K562 (cell line): ENCODE measurements around the gene RABL3. TPM values are rescaled to one million over a fixed set of nuclear protein-coding genes. Genes with fewer than 3 reads are reported as not detected.

Experiments used
- BACH1 ChIP-seq: fragments of 200-800 bp; sonication (Bioruptor generic); IDR thresholded peaks from 2 replicates; pipeline ENCODE4 v1.6.1; 2016; ENCODE audit warnings: missing genetic modification characterization, missing compliant biosample characterization
- CBX2 ChIP-seq: fragments of 200-600 bp; sonication (generic); IDR thresholded peaks from one replicate; pipeline ENCODE4 v1.6.1; 2012; ENCODE audit warnings: mild to moderate bottlenecking, low read length, inconsistent platforms; ENCODE audit not compliant: insufficient read depth, poor library complexity, severe bottlenecking
- EGR1 ChIP-seq: fragments of 450-650 bp; conservative IDR thresholded peaks from 2 replicates; pipeline ENCODE4 v1.6.1; 2017; ENCODE audit warnings: mild to moderate bottlenecking
- HDAC1 ChIP-seq, 2 experiments: fragments of 450-650 bp; IDR thresholded peaks; 2 replicates each; pipeline ENCODE4 v1.6.1; 2016 to 2017; ENCODE audit warnings: inconsistent platforms in 1 of 2, mild to moderate bottlenecking in 1 of 2, moderate library complexity in 1 of 2
- KLF10 ChIP-seq: fragments of 250-450 bp; sonication (Bioruptor Pico); IDR thresholded peaks from 2 replicates; pipeline ENCODE4 v1.6.1; 2021; ENCODE audit warnings: matching md5 sums
- MED1 ChIP-seq: sonication (generic); formaldehyde crosslinking; IDR thresholded peaks from 2 replicates; pipeline ENCODE4 v1.8.1; 2023; ENCODE audit warnings: missing genetic modification reagents, borderline replicate concordance
- NELFE ChIP-seq: IDR thresholded peaks from 2 replicates; pipeline ENCODE4 v1.6.1; 2011; ENCODE audit warnings: mild to moderate bottlenecking; ENCODE audit not compliant: insufficient read depth, insufficient read length
- NFYB ChIP-seq: IDR thresholded peaks from 2 replicates; pipeline ENCODE4 v1.6.1; 2011; ENCODE audit warnings: mild to moderate bottlenecking, moderate library complexity; ENCODE audit not compliant: insufficient read length; ENCODE audit errors: extremely low read depth
- RB1 ChIP-seq: fragments of 450-650 bp; IDR thresholded peaks from 2 replicates; pipeline ENCODE4 v1.6.1; 2017; ENCODE audit warnings: low read depth, mild to moderate bottlenecking
- TAF9B ChIP-seq: fragments of 450-650 bp; IDR thresholded peaks from 2 replicates; pipeline ENCODE4 v1.6.1; 2018; ENCODE audit warnings: mild to moderate bottlenecking; ENCODE audit not compliant: partially characterized antibody
- XRCC5 ChIP-seq: fragments of 200-400 bp; formaldehyde crosslinking; IDR thresholded peaks from 2 replicates; pipeline ENCODE4 v1.6.1; 2017; ENCODE audit warnings: low read depth, mild to moderate bottlenecking, low read length
- ZNF586 ChIP-seq: fragments of 450-650 bp; formaldehyde crosslinking; conservative IDR thresholded peaks from 2 replicates; pipeline ENCODE4 v1.4.0; 2020; ENCODE audit warnings: mild to moderate bottlenecking, moderate library complexity
- polyA plus RNA-seq, 8 experiments: library from polyadenylated mRNA; depleted of rRNA in 4 of 8; stranded (reverse) in 5 of 8; unstranded in 3 of 8; fragments of >200 nt; fragmentation: Nextera tagmentation in 2 of 8; fragmentation: Illumina TruSeq in 1 of 8; extraction: Ambion mirVana in 2 of 8; extraction: Trizol in 1 of 8; gene quantifications; 2 replicates each; pipeline versions ENCODE4 v1.2.1 to v1.2.3, GENCODE V29; 2011 to 2014; ENCODE audit warnings: inconsistent platforms in 1 of 8, missing spikeins in 1 of 8
- total RNA-seq, 7 experiments: library from RNA; depleted of rRNA in 6 of 7; stranded (reverse); fragments of >200 nt in 6 of 7; fragmentation: Illumina TruSeq in 2 of 7; extraction: Trizol in 2 of 7; gene quantifications; 2 replicates each; pipeline versions ENCODE4 v1.2.1 to v1.2.3, GENCODE V29; 2011 to 2021; ENCODE audit warnings: low replicate concordance in 1 of 7
- TF ChIP-seq, protein P1 (sequence below): fragments of 250-450 bp; sonication (Bioruptor Pico); IDR thresholded peaks from 2 replicates; pipeline ENCODE4 v1.8.0; 2022; ENCODE audit warnings: moderate library complexity, mild to moderate bottlenecking, inconsistent platforms
- TF ChIP-seq, protein P2 (sequence below), 2 experiments: fragments of 450-650 bp; IDR thresholded peaks; 2 replicates each; pipeline ENCODE4 v1.6.1; 2016; ENCODE audit warnings: mild to moderate bottlenecking in 2 of 2, borderline replicate concordance in 1 of 2, low read depth in 1 of 2, moderate library complexity in 1 of 2
- TF ChIP-seq, protein P3 (sequence below): IDR thresholded peaks from 2 replicates; pipeline ENCODE4 v1.6.1; 2011; ENCODE audit warnings: borderline replicate concordance, low read depth, mild to moderate bottlenecking, moderate library complexity, low read length; ENCODE audit not compliant: insufficient read depth, poor library complexity, severe bottlenecking

The RABL3 gene
- total and polyA plus RNA-seq, 9 of the 15 experiments (the other 6 are each of a cell fraction or from before 2014, with no cell fraction given): 6.5 to 30.7 (median 12.3) TPM

DNA sequence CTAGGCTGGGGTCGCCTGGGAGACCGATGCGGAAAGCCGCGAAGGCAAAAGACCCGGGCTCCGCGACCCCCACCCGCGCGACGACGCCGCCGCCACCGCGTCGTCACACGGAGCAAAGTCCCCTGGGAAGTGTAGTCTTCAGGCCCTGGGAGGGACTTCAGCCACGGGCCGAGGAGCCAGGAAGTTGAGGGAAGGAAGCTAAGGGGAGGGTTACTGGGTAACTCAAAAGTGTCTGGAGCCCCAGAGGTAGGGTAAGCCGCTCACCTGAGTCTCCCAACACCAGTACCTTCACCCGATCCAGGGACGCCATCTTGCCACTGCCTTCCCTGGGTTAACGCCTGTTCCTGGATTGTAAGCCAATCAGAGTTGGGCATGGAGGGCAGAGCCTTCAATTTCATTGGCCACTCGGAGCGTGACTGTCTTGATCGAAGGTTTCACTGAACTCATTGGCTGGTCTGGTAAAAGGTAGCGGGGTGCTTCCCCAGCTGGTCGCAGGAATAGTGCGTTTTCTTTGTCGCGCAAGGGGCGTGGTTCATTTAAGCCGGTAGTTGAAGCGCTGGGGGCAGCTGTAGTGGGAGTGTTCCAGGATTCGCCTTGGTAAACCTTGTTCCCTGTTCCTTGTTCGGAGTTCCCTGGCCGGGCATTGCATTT is at the start of gene RABL3, which contains the start of gene GTF2E1 (continued):
- TF ChIP-seq KLF10 (CRISPR knock-in tag) (no peak), NFYB (peak; percentile 81), EGR1 (no peak), ZNF586 (CRISPR knock-in tag) (no peak), BACH1 (tag) (no peak), HDAC1 (IDR thresholded peaks at IDR 0.05) (no peak; a peak in 1 of 4 replicates), XRCC5 (no peak), CBX2 (no peak), TAF9B (peak; percentile 59), RB1 (0 out of 2 replicates have a peak, but pooled peaks have one; percentile 9), NELFE (no peak), MED1 (CRISPR knock-in tag) (no peak)
- TF ChIP-seq, protein P1, sequence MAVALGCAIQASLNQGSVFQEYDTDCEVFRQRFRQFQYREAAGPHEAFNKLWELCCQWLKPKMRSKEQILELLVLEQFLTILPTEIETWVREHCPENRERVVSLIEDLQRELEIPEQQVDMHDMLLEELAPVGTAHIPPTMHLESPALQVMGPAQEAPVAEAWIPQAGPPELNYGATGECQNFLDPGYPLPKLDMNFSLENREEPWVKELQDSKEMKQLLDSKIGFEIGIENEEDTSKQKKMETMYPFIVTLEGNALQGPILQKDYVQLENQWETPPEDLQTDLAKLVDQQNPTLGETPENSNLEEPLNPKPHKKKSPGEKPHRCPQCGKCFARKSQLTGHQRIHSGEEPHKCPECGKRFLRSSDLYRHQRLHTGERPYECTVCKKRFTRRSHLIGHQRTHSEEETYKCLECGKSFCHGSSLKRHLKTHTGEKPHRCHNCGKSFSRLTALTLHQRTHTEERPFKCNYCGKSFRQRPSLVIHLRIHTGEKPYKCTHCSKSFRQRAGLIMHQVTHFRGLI (CRISPR knock-in tag): no peak
- TF ChIP-seq, protein P2, sequence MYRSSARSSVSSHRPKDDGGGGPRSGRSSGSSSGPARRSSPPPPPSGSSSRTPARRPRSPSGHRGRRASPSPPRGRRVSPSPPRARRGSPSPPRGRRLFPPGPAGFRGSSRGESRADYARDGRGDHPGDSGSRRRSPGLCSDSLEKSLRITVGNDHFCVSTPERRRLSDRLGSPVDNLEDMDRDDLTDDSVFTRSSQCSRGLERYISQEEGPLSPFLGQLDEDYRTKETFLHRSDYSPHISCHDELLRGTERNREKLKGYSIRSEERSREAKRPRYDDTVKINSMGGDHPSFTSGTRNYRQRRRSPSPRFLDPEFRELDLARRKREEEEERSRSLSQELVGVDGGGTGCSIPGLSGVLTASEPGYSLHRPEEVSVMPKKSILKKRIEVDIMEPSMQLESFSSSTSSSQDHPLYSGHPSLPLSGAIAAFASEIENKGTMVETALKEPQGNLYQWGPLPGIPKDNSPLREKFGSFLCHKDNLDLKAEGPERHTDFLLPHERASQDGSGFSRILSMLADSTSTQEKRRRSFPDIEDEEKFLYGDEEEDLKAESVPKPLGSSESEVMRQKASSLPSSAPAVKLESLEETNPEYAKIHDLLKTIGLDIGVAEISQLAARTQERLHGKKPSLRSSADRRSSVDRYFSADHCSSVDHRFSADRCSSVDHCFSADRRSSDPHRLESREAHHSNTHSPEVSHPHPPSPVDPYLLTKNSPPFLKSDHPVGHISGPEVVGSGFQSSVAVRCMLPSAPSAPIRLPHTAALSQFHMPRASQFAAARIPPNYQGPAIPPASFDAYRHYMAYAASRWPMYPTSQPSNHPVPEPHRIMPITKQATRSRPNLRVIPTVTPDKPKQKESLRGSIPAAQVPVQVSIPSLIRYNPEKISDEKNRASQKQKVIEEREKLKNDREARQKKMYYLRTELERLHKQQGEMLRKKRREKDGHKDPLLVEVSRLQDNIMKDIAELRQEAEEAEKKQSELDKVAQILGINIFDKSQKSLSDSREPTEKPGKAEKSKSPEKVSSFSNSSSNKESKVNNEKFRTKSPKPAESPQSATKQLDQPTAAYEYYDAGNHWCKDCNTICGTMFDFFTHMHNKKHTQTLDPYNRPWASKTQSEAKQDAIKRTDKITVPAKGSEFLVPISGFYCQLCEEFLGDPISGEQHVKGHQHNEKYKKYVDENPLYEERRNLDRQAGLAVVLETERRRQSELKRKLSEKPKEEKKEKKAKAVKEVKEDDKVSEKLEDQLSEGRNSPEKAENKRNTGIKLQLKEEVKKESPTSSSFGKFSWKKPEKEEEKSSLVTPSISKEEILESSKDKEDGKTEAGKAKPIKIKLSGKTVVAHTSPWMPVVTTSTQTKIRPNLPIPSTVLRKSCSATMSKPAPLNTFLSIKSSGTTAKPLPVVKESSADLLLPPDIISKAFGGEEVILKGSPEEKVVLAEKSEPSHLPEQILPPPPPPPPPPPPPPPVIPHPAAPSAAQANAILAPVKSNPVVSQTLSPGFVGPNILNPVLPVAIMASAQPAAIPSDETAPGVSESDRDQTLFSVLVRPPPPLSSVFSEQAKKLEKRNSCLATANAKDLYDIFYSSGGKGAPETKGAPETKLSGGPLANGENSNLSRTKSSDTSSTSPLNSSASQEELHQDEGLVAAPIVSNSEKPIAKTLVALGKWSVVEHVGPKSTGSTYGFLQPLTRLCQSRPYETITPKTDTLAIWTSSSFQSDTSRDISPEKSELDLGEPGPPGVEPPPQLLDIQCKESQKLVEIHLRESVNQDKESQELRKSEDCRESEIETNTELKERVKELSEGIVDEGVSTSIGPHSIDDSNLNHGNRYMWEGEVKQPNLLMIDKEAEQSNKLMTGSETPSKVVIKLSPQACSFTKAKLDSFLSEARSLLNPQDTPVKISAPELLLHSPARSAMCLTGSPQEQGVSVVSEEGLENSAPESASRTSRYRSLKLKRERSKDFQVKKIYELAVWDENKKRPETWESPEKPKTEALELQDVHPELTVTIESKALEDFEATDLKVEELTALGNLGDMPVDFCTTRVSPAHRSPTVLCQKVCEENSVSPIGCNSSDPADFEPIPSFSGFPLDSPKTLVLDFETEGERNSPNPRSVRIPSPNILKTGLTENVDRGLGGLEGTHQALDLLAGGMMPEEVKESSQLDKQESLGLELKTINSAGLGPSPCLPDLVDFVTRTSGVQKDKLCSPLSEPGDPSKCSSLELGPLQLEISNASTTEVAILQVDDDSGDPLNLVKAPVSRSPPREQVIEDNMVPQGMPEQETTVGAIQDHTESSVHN (IDR thresholded peaks at IDR 0.05; ENCODE audit: borderline replicate concordance in 1 of 2, low read depth in 1 of 2): no peak
- TF ChIP-seq, protein P3, sequence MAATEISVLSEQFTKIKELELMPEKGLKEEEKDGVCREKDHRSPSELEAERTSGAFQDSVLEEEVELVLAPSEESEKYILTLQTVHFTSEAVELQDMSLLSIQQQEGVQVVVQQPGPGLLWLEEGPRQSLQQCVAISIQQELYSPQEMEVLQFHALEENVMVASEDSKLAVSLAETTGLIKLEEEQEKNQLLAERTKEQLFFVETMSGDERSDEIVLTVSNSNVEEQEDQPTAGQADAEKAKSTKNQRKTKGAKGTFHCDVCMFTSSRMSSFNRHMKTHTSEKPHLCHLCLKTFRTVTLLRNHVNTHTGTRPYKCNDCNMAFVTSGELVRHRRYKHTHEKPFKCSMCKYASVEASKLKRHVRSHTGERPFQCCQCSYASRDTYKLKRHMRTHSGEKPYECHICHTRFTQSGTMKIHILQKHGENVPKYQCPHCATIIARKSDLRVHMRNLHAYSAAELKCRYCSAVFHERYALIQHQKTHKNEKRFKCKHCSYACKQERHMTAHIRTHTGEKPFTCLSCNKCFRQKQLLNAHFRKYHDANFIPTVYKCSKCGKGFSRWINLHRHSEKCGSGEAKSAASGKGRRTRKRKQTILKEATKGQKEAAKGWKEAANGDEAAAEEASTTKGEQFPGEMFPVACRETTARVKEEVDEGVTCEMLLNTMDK: no peak
